GM18526 (cell line): ENCODE measurements around the gene CACNA1D.

Experiments used
- POLR2A ChIP-seq: IDR thresholded peaks from 3 replicates; pipeline ENCODE4 v1.6.1; 2011; ENCODE audit not compliant: insufficient read length; ENCODE audit errors: extremely low read depth

The CACNA1D gene

DNA sequence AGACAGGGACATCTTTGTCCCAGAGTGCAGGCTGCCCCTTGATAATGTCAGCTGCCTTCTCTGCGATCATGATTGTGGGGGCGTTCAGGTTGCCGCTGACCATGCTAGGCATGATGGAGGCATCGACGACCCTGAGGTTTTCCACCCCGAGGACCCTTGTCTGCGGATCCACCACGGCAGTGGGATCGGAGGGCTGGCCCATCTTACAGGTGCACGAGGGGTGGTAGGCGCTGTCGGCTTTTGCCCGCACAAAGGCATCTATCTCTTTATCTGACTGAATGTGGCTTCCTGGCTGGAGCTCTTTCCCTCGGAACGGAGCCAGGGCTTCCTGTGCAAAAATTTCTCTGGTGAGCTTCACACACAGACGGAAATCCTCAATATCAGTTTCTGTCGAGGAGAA, 323.4 kb downstream of the CACNA1D start:
- TF ChIP-seq POLR2A = no peak

GRCh38 chr3:53818221-53819162, 324.1 kb downstream of the CACNA1D start:
- TF ChIP-seq POLR2A = no peak

DNA sequence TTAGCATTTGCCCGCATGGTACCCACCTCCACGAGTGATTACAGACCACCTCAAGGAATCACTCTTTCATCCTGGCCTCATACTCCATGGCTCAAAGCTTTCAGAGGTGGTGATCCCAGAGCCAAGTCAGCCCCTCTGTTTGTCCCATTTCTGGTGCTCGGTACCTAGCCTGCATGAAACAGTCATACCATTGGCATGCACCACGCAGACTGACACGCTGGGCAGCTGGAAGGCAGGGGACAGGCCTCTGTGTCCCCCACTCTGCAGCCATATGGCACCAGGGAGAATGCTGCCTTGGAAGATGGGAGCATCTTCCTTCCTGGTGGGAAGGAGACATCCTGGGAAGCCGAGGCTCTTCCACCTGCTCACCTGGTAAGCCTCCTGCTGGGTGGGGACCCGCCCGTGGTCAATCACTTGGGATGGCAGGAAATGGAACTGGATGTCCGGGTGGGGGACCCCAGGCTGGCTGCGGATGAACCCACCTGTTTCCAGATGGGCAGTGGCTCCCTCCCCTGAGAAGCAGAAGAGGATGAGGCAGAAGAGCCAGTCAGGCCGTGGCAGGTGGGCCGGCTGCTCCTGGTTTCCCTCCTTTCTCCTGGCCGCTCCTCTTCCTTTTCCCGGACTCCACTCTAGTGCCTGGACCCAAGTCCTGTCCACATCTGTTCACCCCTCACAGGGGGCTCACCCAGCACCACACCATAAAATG, 324.9 kb downstream of the CACNA1D start:
- no peak for TF ChIP-seq POLR2A

DNA sequence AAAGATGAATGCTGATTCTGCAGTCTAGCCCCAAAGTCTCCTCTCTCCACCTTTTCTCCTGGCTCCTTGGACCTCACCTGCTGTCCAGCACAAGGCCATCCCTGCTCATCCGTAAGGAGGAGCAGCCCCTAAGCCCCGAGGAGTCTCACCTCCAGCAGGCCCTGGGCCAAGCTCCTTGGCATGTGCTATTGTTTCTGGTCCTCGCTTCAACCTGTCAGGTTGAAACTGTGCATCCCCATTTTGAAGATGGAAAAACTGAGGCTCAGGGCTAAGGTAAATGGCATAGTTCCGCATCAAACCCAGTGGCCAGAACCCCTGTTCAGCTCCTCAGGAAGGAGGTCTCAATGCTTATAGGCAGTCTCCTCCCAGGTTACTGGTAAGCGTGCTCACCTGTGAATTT, 325.7 kb downstream of the CACNA1D start:
- no peak for TF ChIP-seq POLR2A

GRCh38 chr3:53820756-53821580, 326.6 kb downstream of the CACNA1D start:
- TF ChIP-seq POLR2A = no peak

- TF ChIP-seq POLR2A = no peak
Measured at GRCh38 chr3:53821631-53822121, 327.3 kb downstream of the CACNA1D start.

DNA sequence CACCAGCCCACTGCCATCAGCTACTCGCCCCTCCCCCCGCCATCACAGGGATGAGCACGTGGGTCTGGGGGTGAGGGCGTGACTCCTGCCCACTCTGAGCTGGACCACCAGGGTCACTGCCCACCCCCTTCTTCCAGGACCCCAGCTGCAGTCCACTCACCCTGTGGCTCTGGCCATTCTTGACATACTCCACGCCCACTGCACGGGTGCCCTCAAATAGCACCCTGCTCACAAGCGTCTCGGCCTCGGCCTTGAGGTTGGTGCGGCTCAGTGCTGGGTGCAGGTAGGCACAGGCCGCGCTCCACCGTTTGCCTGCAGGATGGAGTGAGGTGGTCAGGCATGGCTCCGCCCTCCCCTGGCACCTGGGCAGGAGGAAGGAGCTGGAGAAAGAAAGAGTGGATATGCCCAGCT, 327.9 kb downstream of the CACNA1D start:
- TF ChIP-seq POLR2A = no peak

DNA sequence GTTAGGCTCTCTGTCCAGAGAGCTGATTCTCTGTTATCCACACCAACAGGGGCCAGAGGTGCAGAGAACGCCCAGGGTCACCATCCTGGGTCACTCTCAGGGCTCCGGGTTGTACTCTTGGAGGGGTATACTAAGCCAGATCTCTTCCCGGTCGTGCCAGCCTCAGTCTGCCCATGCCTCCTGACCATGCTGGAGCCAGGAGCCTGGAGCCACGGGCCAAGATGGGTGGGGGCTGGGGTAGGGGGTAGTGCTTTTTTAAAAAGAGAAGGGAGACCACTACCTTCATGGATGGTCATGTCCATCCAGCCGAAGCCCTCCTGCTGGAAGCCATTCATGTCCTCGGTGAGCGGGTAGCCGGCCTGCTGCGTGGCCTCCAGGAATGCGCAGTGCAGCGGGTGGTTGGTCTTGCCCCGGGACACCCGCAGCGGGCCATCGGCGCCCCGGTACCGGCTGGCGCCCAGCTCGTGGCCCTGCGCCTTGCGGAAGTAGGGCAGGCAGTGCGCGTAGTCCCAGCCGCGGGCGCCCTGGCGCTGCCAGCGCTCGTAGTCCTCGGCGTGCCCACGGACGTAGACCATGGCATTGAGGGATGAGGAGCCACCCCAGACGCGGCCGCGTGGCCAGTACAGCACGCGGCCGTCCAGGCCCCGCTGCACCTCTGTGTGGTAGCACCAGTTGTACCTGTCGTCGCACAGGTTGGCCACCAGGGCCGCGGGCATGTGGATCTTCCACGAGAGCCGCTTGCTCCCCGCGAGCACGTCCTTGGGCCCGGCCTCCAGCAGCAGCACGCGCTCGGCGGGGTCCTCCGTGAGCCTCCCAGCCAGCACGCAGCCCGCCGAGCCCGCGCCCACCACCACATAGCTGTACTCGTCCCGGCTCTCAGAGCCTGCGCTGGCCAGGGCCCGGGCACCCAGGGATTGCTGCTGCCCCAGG, 328.9 kb downstream of the CACNA1D start:
- no peak for TF ChIP-seq POLR2A

- TF ChIP-seq POLR2A = no peak
Measured at GRCh38 chr3:53823956-53824657, 329.7 kb downstream of the CACNA1D start.

- TF ChIP-seq POLR2A = no peak
Measured at GRCh38 chr3:53824795-53825194, 330.4 kb downstream of the CACNA1D start.

- TF ChIP-seq POLR2A = no peak
Measured at GRCh38 chr3:53826048-53826447, 331.6 kb downstream of the CACNA1D start.

DNA sequence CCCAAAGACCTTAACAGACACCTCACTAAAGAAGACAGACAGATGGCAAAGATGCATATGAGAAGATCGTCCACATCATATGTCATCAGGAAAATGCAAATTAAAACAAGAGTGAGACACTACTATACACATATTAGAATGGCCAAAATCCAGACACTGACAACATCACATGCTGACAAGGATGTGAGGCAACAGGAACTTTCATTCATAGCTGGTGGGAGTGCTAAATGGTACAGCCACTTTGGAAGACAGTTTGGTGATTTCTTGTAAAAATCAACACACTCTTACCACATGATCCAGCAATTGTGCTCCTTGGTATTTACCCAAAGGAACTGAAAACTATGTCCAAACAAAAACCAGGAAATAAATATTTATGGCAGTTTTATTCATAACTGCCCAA, 334.2 kb downstream of the CACNA1D start:
- TF ChIP-seq POLR2A = no peak

GRCh38 chr3:53829605-53830004, 335.2 kb downstream of the CACNA1D start:
- TF ChIP-seq POLR2A = no peak

DNA sequence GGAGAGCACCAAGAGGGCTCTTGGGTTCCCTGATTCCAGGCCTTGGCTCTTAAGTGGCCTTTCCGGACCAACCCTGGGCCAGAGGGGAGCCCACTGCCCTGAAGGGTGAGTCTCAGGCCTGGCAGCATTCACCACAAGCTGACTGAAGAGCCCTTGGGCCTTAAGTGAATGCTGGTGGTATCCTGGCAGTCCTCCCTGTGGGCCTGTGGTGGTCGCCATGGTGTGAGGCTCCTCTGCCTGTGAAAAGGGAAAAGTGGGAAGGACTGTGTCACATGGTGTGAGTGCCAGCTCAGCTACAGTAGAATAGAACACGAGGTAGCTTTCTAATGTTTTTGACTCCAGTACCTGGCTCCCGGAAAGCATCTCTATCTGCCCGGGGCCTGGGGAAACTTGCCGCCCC, 336.5 kb downstream of the CACNA1D start:
- no peak for TF ChIP-seq POLR2A
